Lower leg skin (tissue), 3 donors: Measurements from ENCODE around the gene LATS1.

Source experiments
- CTCF ChIP-seq, 3 donors: fragments of 450-650 bp; IDR thresholded peaks; one replicate each; pipeline ENCODE4 v1.5.1; 2016; ENCODE audit warnings: antibody characterized with exemption in 3 of 3, mild to moderate bottlenecking in 3 of 3, moderate library complexity in 2 of 3
- POLR2A ChIP-seq, 2 donors: fragments of 450-650 bp; IDR thresholded peaks; one replicate each; pipeline ENCODE4 v1.6.1; 2016 to 2017; ENCODE audit warnings: antibody characterized with exemption in 2 of 2, mild to moderate bottlenecking in 1 of 2, moderate library complexity in 1 of 2

DNA sequence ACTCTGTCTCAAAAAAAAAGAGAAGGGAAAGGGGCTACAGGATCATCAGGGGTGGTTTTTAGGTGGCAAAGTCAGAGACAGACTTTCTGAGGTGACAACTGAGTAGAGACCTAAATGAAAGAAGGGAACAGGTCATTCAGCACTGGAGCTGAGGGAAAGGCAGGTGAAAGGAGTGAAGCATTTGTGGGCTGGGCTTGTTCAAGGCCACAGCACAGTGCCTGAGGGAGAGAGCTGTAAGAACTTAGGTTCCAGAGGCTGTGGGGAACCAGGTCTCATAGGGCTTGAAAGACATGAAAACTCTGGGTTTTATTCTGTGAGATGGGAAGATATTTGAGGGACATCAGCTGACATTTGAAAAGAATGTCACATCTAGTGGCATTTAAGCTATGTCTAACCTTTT is 90.2 kb downstream of the LATS1 start:
- no peak for TF ChIP-seq CTCF (IDR thresholded peaks at IDR 0.05)
- no peak for TF ChIP-seq POLR2A (IDR thresholded peaks at IDR 0.05)
